ENCODE measurements around the gene PRR29.
"Not testable (repeated sequence)": the region's sequence is repeated elsewhere in the genome, so short reads cannot be mapped to it uniquely, and the experiment has no call there.

PRR29 gene

DNA sequence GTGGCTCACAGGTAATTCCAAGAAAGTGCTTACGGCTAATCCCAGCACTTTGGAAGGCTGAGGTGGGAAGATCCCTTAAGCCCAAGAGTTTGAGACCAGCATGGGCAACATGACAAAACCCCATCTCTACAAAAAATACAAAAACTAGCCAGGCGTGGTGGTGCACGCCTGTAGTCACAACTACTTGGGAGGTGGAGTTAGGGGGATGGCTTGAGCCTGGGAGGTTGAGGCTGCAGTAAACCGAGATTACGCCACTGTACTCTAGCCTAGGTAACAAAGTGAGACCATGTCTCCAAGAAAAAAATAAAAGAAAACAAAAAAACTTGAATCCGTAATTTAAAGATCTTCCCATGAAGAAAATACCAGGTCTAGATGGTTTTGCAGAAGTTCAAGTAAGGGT lies 17.3 kb downstream of the PRR29 start:
- DNase-seq (ENCODE audit: low spot score), result no peak

DNA sequence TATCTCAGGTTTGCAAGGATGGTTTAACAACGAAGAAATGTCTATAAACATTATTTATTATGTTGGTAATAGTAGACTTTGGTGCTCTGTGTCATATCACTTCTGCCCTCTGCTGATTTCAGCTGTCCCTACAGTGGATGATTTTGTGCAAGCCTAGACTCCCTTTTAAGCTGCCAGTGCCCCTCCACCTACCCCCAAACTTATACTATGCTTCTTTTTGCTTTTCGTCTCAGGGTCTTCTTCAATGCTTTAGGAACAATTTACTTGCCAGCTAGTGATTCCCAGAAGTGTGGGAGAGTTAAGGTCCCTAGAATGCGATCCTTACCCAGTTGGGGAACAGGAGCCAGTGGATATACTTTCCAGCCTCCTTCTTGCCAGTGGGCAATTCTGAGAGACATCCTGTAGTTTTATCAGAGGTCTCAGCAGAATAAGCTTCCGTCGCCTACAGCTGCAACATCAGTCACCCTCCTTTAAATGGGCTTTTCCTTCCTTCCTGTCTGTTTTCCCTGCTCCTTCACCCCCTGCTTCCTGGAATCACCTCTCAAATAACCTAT lies 18.2 kb downstream of the PRR29 start:
- DNase-seq (ENCODE audit: low spot score), result no peak

DNA sequence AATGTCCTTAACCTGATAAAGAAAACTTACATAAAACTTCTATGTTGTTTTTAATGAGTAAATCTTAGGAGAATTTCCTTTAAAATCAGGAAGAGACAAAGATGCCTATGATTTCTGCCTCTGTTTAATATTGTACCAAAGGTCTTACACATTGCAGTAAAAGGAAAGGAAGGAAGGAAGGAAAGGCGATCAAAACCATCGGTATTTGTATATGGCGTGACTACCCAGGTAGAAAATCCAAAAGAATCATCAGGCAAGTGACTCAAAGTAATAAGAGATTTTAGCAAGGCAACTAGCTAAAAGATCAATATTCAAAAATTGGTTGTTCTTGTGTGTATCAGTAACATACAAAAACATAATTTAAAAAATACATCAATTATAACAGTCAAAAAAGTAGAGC lies 18.8 kb downstream of the PRR29 start:
- DNase-seq (ENCODE audit: low spot score), result no peak

DNA sequence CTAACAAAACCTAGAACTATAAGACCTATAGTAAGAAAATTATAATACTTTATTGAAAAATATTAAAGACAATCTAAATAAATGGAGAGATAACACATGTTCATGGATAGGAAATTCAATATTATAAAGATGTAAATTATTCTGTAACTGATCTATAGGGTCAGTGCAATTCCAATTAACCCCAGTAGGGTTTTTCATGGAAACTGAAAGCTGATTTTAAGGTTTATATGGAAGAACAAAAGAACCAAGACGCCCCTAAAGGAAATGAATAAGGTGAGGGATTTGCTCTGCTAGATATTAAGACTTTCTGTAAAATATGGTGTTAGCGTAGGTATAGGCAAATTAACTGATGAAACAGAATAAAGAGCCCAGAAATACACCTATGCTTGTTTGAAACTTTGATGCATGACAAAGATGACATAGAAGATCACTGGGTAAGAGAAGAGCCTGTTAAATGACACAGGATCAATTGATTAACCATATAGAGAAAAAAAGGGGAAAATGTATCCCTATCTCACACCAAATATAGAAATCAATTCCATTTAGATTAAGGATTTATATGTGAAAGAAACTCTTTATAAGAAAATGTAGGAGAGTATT lies 19.3 kb downstream of the PRR29 start:
- no peak for DNase-seq (ENCODE audit: low spot score)

DNA sequence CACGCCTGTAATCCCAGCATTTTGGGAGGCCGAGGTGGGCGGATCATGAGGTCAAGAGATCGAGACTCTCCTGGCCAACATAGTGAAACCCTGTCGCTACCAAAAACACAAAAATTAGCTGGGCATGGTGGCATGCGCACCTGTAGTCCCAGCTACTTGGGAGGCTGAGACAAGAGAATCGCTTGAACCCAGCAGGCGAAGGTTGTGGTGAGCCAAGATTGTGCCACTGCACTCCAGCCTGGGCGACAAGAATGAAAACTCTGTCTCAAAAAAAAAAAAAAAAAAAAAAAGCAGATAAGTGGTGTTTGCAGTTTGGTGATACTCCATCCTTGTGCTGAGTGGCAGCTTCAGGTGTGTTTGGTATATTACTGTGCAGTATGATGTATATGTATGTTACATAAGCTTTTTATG lies 21.4 kb downstream of the PRR29 start:
- DNase-seq (ENCODE audit: low spot score), result not testable (repeated sequence)

DNA sequence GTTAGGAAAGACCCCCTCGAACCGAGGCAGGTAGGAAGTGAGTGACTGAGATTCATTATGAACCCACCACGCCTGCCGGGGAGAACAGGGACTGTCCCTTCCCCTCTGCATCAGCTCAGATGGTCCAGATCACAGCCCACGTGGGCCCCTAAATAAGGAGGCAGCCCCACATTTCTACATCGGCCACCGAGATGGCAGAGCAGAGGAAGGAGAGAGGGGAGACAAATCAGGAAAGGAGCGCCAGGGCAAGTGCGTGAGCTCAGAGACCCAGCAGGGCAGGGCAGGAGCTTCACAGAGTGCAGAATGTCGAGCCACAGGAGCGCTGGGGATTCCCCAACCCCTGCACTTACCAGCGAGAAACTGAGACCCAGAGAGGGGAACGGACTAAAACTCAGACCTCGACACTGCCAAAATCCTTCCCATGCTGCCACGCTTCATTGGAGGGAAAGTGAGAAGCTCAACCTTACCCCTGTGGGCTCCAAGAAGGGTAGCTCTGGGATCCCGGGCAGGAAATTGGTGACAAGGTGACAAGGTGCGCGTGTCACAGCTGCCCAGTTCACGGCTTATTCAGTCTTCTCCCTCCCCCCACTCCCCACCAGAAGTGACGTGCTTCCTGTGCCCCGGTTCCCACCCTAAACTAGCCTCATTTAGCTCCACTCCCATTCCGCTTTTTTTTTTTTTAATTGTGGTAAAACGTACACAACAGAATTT lies 22.1 kb downstream of the PRR29 start, which contains the start of gene ICAM2:
ICAM2 (minus strand) TSS at position 578 of the 711 bp plus-strand sequence. CDS start 13,942 bp downstream, outside the sequence.
- DNase-seq (ENCODE audit: low spot score), result peak; percentile 92

DNA sequence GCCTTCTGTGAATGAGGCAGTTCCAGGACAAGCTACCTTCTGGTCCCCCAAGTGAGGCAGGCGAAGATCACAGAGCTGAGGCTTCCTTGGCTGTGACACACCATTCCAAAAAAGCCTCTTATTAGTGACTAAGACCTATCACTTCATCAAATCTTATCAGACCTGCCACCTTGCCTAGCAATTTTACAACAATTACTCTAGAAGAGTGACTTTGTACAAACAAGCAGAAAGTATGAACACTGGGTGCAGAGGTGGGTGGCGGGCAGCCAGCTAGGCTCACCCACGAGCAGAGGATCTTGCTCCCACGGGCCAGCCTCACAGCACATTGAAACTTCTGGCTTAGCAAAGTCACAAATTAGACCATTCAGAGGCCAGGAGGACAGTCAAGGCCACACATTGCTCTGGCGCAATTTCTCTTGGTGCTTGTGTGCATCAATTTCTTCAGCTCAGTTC lies 24.5 kb downstream of the PRR29 start:
- no peak for DNase-seq (ENCODE audit: low spot score)

DNA sequence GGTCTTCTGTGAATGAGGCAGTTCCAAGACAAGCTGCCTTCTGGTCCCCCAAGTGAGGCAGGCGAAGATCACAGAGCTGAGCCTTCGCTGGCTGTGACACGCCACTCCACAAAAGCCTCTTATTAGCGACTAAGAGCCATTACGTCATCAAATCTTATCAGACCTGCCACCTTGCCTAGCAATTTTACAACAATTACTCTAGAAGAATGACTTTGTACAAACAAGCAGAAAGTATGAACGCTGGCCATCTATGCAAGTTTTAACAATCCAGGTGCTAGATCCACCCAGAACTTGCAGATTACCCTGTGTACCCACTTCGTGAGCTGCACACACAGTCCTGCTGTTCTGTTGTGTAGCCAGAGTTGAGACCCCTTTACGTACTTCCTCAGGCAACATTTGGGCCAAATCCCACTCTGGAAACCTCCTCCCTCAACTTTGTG lies 26.1 kb downstream of the PRR29 start:
- DNase-seq (ENCODE audit: low spot score), result no peak

DNA sequence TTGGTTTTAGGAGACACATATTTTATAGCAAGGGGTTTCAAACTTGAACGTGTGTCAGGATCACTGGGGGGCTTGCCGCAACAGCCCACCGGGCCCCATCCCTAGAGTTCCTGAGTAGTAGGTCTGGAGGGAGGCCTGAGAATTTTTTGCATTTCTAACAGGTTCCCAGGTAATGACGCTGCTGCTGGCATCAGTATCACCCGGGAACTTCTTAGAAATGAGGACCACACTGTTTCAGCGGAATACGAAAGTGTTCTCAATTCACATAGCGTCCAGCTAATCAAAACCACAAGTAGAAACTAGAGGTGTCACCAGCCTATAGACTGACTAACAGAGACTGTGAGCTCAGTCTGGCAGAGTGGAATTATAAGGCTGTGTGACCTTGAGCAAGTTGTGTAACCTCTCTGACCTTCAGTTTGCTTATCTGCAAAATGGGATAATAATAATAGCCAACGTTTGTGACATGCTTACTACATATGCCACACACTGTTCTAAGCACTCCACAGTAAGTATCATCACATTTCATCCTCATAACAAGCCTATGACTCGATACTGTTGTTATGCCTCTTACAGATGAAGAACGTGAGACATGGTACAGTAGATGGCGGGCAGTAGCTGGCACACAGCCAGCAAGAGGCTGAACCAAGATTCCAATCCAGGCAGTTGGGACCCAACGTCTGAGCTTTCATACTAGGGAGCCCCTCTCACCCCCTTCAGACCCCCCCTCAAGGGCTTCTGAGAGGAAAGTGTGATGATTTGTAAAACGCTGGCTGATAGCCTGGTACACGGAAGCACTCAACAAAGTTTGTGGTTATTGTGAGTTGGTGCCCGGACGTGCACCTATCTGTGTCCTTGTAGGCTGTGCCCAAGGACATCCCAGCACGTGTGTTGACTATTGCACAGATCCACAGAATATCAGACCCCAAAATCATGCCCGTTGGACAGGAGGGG lies 26.9 kb downstream of the PRR29 start:
- DNase-seq (ENCODE audit: low spot score), result peak; percentile 82

DNA sequence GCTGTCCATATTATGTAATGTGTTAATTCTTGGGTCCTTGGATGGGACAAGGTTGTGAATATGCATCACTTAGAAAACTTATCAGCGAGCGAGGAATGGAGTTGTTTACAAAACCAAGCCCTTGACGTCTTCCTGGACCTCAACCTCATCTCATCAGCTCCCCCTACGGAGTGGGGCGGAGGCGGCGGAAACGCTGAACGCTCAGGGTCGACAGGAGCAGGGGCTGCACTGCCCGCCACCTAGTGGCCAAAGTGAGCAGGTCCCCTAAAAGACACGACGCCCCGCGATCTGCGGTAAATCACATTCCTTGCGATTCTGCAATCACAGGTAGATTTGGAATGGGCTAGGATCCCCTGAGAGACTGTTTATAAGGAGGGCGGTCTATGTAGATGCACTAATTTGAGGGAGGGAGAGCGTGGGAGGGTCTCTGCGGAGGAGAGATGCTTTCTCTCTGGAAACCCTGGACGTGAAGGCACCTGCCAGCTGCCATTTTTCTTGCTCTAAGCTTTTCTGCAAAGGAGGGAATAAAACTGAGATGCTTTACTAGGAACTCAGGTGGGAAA lies 27.7 kb downstream of the PRR29 start:
- peak; percentile 92 for DNase-seq (ENCODE audit: low spot score)

DNA sequence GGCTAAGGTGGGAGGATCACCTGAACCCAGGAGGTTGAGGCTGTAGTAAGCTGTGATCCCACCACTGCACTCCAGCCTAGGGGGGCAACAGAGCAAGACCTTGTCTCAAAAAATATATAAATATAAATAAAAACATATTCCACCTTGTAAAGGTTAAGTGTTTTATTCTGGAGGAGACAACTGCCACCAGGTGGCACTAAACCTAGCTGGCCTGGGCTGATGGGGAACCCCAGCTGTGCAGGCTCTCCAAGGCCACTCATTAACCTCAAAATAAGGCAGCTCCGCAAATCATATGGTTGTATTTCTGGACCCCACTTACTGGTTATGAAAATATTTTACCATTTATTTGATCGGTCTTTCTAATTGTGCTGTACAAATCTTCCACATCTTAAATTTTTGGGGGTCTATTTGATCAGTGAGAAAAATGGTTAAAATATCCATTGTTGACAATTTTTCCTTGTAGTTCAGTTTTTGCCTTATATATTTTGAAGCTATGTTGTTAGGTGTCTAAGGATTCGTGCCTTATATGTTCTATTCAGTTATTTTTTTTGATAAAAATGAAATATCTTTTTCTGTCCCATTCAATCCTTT lies 30.8 kb downstream of the PRR29 start:
- DNase-seq (ENCODE audit: low spot score), result peak; percentile 76

DNA sequence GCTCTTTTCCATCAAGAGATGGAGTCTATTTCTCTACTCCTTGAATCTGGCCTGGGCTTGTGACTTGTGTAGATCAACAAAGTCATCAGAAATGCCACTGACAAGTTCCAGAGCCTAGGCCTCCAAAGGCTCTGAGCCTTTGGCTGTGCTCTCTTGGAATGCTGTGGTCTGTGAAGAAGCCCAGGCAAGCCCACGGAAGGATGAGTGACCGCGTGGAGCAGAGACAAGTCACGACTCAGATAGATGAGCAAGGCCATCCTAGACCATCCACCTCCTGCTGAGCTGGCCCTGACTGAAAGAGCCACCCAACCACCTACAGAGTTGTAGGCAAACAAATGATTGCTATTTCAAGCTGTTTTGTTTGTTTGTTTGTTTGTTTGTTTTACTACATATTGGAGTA lies 33.9 kb downstream of the PRR29 start:
- DNase-seq (ENCODE audit: low spot score), result no peak

DNA sequence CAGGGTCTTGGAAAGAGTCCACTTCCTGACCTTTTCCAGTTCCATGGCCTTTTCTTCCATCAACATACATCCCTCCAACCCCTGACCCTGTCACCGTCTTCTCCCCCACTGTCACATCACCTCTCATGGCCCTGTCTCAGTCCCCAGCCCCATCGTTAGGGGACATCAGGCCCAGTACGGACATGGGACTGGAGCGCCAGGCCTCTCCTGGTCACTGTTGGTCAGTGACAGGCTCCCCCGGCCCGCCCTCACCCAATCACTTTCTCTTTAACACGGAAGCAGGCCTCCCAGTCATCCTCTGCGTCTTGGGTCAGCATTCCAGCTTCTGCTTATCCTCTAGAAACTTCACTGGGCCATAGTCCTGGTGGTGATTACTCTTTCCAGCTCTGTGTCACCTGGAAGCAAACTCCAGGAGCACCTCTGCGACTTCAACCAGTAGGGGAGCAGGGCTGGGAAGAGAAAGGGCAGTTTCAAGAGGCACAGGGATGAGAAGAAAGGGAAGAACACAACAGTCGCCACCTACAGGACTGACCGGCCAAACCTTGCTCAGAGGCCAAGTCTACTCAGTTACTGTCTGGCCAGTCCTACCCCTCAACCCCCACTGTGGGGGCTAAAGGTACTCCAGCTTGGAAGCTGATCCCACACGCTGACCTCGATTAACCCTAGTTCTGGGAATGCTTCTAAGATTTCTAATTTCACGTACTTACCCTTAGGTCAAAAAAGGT lies 38.2 kb downstream of the PRR29 start:
- no peak for DNase-seq (ENCODE audit: low spot score)

DNA sequence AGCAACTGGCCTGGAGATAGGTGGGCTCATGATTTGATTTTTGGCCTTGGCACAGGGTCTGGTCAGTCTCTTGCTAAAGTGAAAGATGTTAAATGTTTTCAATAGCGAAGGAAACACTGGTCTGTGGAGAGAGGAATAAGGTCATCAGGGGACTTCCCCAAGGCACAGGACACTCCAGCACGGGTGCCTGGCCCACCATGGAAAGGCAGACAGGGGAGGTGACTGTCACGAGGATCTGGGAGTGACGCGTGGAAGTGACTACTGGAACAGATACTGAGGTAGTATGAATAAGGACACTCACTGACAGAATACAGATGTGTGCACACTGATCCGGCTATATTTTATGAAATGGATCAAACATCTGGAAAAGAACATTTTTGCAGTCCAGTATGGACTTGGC lies 39.0 kb downstream of the PRR29 start:
- no peak for DNase-seq (ENCODE audit: low spot score)

DNA sequence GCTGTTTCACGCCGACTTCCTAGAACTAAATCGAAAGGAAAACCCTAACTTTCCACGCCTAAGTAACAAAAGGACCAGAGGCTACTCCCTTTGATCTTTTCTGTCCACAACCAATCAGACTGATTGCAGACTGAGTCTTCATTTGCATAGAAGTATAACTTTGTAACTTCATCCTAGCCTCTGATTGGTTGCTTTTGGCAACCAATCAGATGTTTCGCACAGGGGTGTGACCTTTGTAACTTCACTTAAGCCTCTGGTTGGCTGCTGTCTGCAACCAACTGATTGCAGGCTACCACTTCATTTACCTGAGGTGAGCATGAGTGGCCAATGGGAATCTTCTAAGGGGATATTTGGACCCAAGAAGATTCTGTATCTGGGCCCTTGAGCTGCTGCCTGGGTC lies 39.7 kb downstream of the PRR29 start:
- DNase-seq (ENCODE audit: low spot score), result no peak

DNA sequence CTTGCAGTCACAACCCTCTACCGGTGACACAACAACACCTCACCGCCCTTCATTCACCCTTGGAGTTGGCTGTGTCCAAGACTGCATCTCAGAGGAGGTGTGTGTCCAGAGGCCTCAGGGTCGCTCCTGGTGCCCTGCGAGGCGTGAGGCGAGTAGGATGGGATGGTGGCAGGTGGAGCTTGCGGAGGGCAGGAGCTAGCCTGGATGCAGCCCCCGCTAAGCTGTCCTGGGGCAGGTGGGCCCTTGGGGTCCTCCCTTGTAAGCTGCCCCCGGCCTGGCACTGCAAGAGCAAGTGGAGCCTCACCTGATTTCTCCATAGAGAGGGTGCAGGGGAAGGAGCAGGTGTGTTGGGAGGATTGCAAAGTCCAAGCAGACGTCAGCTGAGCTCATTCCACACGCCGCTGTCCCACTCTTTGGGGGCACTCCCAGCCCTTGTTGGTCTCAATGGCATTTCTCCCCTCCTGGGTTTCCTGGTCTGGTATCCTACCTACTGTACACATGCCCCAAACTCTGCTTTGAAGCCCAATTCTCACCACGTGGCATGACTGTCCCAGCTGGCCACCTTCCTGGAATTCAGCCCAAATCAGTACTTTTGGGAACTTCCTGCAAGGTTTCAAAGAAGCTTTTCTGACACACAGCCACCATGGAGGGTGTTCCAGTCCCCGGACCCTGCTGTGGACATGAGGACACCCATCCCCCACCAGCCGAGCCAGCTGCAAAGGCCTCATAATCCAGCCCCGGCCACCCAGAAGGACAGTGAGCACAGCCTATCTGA lies 40.4 kb downstream of the PRR29 start:
- DNase-seq (ENCODE audit: low spot score), result no peak

DNA sequence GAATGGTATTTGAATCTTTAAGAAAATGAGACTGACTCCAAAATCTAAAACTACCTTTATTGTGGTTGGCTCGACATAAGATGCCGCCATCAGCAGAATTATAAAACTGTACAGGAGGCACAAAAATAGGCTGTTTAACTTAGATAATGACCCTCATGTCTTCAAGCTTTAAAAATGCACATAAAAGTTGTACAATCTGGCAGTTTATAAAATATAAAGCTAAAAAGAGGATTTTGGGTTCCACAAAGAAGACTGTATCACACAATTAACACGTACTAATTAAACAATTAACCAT lies 40.9 kb downstream of the PRR29 start:
- DNase-seq (ENCODE audit: low spot score), result no peak

DNA sequence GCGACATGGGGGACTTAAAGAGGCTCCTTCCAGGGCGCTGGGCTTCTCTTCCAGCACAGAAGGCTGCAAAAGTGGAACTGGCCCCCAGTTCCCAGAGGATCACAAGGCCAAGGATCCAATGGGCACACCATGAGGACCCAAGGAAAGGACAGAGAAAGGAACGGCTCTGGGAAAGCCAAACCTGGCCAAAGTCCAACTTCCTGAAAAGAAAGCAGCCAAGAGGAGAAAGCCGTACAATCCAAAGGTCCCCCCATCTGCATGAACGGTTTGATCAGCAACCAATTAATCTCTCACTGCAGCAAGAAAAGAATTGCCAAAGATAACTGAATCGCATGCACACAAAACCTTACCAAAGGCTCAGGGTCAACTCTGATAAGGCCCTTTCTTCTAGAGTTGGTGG lies 42.1 kb downstream of the PRR29 start:
- no peak for DNase-seq (ENCODE audit: low spot score)

DNA sequence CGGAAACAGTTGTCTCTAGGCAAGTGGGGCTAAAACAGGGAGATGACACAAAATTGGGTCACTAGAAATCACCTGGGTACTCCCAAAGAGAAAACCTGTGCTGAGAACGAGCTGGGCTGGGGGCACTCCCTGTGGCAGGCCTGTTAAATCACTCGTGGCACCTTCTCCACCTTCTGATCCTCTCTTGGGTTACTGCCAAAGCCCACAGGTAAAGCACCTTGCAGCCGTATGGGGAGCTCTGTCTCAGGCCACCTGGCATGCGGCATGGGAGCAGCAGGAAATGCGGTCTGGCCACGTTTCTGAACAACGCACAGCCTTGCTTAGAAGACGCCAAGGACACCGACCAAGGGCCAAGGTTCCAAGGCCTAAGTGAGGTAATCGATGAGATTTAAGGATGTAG lies 43.8 kb downstream of the PRR29 start:
- no peak for DNase-seq (ENCODE audit: low spot score)

Measured in activated CD4-positive, alpha-beta T cell treated with anti-CD3 and anti-CD28 coated beads, Interleukin-2, Interleukin-4, amounts not matched to agents 100 ng/mL and 50 ng/mL, durations not matched to agents 16 hours and 8 hours (primary cell).